HuH-7.5 (cell line): ENCODE data around the gene TRIM21.
"Not testable (repeated sequence)": the region's sequence is repeated elsewhere in the genome, so short reads cannot be mapped to it uniquely, and the experiment has no call there.

Experiments
- DNase-seq: peaks from one replicate; pipeline ENCODE4 v3.0.0; 2011; ENCODE audit warnings: low spot score

The TRIM21 gene

DNA sequence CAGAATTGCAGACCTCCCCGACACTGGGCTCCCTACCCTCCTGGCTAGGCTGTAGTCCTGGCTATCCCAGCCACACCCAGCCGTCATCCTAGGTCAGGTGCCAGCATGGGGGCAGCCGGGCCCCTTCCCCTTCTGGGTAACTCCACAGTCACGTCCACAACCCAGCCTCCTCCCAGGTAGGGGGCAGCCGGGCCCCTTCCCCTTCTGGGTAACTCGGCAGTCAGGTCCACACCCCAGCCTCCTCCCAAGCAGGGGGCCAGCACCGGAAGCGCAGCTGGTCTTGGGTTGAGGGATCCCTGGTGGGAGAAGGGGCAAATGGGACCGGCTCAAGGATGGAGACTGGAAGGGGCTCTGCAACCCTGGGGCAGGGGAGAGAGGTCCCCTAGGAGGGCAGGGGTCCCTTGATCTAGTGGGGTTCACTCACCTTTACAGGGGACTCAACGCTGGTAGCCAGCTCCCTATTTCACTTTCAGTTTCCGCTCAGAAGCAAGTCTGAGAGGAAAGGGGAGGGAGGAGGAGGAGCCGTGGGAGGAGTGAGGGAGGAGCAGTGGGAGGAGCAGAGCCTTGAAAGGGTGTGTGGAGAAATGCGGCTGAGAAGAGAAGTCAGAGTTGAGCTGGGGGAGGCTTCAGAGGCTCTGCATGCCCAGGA, at the start of gene TRIM21:
TSS of gene TRIM21 (minus strand) at position 494 of the 649 bp plus-strand sequence. CDS start 3,293 bp downstream, outside the sequence.
- DNase-seq = peak; percentile 33

GRCh38 chr11:4441515-4441914, 48.0 kb upstream of the TRIM21 start:
- DNase-seq = no peak

DNA sequence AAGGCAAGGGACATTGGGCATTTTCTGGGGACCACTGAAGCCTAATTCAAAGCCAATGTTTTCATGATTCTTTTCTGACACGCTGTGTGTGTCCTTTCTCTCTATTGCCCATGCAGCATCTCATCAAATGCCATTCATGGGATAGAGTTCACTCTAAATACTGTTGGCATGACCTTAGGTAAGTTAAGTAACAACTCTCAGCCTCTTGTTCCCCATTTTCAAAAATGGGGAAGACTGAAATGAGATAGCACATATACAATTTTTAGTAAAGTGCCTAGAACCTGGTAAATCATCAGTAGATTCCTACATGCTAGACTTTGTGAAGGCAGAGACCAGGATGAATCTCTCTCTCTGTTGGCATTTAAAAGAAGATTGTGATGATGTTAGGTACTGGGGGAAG, 42.9 kb upstream of the TRIM21 start:
- DNase-seq = no peak

DNA sequence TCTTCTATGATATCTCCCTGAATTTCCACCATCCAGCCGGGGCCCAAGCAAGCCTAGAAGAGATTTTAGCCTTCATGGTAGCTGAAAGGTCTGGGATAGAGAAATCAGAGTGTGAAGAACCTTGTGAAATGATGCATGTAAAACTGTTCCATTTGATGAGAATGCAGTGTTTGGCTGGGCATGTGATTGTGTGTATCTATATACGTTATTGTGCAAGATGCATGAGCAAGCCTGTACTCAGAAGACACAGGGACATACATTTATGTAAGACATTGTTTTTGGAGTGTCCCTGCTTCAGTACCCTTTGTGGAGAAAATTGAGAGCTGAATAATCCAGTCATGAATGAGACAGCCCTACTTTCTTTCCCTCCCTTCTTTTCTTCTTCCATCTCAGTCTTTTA, 40.4 kb upstream of the TRIM21 start:
- DNase-seq = no peak

- DNase-seq = no peak
These were observed 36.5 kb upstream of the TRIM21 start for GRCh38 chr11:4430051-4430450.

DNA sequence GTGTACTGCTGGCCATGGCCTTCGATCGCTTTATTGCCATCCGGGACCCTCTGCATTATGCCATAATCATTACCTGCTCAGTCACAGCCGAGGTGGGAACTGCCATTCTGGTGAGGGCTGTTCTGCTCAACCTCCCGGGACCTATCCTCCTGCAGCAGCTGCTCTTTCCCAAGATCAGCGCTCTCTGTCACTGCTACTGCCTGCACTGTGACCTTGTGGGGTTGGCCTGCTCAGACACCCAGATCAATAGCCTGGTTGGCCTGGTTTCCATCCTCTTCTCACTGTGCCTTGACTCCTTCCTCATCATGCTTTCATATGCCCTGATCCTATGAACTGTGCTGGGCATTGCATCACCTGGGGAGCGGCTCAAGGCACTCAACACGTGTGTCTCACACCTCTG, 24.9 kb upstream of the TRIM21 start:
- no peak for DNase-seq

DNA sequence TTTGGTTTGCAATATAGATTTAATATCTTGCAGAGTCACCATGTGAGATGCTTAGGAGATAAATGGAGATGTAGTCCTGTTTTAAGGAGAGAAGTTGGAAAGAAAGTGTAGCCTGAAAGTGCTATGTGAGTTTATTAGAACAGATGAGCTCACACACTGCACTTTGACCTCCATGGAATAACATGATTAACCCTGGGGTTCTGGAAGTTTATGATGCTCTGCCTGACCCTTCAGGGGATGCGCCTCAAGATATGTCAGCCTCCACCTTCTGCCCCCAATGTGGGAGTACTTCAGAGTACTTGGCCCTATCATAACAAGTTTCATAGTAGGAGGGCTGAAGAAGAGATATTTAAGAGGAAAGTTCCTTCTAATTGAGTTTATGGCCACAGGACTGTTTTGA, 23.3 kb upstream of the TRIM21 start:
- DNase-seq = no peak

GRCh38 chr11:4416306-4416705, 22.8 kb upstream of the TRIM21 start:
- no peak for DNase-seq

- DNase-seq = not testable (repeated sequence)
These were observed 12.7 kb upstream of the TRIM21 start for GRCh38 chr11:4406206-4406605.

DNA sequence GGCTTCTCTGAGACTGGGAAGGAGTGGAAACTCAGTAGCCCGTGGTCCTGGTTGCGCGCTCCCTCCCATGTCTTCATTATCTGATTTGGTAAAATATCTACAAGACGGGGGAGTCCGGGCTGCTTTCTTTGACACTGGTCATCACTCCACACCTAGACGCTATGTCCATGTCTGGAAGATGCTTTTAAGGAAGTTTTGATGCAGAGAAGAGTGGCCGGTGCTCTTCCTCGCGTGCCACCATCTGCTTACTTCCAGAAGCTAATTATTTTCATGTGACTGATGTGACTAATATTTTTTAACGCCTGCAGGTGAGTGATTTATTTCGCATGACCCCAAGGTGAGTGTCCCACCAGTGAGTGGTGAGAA, 339 bp upstream of the TRIM21 start:
- DNase-seq = no peak

- no peak for DNase-seq
These were observed 5.3 kb downstream of the TRIM21 start for GRCh38 chr11:4388221-4388620.

DNA sequence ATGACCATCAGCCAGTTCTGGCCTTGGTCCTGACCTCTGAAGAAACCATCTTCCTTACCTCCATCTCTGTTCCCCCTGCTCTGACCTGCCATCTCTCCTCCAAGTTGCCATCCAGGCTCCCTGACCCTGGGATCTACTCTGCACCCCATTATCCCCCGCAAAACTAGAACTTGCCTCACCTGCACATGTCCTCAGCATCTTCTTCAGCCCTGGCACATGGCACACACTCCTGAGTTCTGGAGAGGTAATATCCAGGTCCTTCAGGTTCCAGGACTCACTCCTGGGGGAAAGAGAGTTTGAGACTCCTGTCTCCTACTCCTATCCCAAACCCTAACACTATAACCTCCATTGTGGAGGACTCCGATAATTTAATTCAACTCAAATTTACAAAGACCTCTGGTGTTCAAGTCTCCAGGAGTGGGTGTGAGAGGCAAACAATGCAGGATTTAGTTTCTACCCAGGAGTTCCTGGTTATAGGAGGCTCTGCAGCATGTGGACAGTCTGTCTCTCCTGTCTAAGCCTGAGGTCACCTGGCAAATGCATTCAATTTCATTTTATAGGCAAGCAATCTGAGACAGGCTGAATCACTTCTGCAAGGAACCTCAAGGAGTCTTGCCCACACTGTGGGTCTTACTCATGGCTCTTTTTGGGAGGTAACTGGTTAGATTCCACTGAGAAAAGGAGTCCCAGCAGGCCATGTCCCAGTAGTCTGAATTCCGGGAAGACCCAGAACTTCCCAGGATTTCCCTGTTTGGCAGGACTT, 7.3 kb downstream of the TRIM21 start:
- DNase-seq = no peak

GRCh38 chr11:4381901-4382300, 11.6 kb downstream of the TRIM21 start:
- no peak for DNase-seq

DNA sequence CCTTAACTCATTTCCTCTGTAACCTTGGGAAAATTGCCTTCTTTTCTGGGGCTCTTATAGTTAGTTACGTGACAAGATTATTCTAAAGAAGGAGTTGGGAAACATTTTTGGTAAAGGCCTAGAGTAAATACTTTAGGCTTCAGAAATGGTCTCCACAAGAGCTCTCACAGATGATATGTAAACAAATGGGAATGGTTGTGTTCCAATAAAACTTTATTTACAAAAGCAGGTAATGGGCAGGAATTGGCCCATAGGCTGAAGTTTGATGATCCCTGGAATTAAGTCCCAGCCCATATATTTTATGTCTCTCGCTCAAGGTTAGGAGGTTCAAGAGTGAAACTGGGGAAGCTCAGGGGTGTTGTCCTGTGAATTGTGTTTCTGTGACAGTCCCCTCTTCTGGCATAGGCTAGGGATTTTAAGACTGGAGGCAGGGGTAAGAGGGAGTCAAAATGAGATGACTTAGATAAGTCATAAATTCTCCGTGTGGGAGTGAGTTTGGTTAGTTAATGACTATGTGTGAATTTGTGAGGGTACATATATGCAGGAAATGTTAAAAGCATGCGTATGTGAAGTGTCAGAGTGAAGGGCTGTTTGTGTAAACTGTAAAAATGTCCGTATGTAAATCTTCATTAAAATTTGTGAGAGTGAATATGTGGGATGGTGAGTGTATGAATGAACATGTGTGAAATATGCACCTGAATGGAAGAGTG, 17.9 kb downstream of the TRIM21 start:
- DNase-seq = no peak

- DNase-seq = no peak
These were observed 23.3 kb downstream of the TRIM21 start for GRCh38 chr11:4370166-4370565.

DNA sequence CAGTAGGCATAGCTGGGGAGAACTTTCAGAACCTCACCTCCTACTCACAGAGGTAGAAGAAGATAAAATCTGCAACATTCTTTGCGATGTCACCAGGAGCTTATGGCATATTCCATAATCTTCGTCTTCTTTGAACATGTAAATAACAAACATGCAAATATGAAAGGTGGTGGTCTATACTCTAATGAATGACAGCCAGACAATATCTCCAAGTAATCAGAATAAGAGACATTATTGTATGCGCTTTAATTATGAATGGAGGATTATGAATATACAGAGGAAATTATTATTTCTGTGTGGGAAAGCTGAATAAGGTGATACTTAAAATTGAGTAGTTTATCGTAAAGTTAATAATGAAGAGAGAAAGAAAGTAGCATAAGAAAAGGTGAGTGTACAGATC, 25.2 kb downstream of the TRIM21 start, which contains the start of gene OR52B4:
TSS of gene OR52B4 (minus strand) at position 101 of the 400 bp plus-strand sequence. CDS start at position 10, 91 bp downstream.
- DNase-seq = no peak

- DNase-seq = not testable (repeated sequence)
These were observed 45.4 kb downstream of the TRIM21 start for GRCh38 chr11:4348142-4348541.

DNA sequence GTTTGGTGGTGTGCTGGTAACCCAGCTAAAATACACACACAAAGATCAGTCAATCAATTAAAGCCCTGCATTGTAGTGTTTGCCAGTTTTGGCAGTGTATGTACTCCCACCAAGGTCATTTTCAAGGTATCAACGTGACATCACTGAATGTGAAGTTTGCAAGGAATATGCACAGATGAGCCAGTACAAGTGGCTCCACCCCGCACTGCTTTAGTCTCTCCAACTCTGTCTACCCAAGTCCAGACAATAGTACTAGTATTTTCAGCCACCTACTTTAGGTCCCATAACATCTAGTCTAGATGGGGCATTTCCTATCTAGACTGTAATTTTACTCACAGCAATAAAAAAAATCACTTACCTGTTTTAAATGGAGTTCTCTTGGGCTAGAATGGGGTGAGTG, 48.1 kb downstream of the TRIM21 start:
- DNase-seq = not testable (repeated sequence)
